NCI-H1417 treated with DMSO at 0.1 percent for 48 hours (cell line): Measurements from ENCODE around the gene CCDC33.

Experiments used
- DNase-seq: peaks from one replicate; lab custom pipeline; 2025; lab: John Stamatoyannopoulos, UW

CCDC33 gene

DNA sequence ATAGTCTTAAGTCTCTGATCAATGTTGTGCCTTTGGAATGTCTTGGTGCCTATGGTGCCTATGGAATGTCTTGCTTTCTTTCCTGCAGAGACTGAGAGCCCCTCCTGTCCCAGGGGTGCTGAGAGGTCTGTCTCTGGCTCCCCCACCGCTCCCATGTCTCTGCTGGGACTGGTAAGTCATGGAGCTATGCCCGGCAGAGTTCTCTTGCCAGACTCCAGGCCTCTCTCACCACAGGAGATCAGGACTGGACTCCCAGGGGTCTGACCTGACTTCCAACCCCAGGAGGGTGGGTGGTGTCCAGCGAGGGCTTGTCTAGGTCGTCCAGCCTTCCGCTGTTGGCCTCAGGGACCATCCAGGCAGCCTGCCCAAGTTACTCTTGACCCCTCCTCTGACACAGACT, 145.4 kb downstream of the CCDC33 start:
- no peak for DNase-seq

GRCh38 chr15:74382004-74382816, 146.1 kb downstream of the CCDC33 start:
- peak; percentile 8 for DNase-seq

DNA sequence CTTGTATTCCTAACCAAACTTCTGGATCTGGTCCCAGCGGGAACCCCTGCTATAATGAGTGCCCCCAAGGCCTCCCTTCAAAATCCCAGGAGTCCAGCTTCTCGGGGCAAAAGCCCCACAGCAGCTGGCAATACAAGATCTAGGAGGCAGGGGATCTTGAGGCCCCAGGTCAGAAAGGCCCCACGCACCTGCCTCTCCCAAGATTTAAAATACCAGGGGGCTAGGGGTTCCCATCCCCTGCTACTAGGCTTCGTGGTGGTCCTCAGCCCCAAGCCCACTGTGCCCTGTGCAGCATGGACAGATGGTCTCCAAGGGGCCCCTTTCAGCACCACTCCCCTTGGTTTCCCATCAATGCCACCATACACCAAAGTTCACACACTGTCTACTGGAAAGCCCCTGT, 147.2 kb downstream of the CCDC33 start:
- DNase-seq = no peak

- no peak for DNase-seq
Observed at GRCh38 chr15:74383695-74384565, 147.8 kb downstream of the CCDC33 start.

DNA sequence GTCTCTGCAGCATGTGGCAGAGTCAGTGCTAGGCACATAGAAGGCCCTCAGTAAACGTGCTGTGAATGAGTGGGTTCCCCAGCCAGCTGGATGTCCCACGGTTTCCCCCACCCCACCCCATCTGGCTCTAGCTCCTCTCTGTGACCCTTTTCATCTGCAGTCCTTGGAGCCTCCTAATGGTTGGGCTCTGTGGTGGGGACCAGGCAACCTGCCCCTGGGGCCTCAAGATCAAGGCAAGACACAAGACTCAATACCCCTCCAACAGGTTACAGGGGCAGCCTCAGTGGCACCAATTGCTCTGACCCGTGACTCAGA, 148.4 kb downstream of the CCDC33 start:
- DNase-seq = no peak

DNA sequence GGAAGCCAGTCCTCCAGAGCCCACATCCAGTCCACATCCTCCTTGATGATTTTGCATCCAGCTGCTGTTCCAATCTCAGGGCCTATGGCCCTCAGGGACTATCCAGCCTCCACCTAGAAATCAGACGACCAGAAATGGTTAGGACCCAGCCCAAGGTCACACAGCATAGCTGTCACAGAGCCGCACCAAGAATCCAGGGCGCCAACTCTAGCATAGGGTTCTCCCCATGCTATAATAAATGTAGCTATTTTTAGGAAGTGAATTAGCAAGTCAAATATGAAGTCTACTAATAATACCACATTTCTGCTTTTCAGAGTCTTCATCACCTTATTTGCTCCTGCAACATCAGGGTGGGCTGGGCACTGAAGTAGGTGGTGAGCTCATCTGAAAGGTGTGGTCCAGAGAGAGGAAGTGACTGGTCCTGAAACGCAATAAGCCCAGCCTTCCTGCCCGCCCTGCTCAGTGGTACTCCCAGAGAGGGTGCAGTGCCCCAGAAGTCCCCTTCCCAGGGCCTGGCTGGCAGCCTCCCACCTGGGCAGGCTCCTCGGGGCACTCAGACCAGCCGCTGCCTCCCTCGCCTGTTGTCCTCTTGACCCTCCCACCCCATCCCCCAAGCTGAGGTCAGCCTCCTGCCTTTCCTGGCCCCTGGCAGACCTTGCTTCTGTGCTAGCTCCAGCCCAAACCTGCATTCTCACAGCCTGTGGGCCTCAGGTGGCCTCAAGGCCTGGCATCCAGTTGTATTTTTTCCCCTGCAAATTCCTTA, 148.9 kb downstream of the CCDC33 start:
- no peak for DNase-seq

- DNase-seq = no peak
Observed at GRCh38 chr15:74385733-74386132, 149.6 kb downstream of the CCDC33 start.
